DMS114 treated with DMSO at 0.1 percent for 48 hours (cell line): ENCODE measurements around the gene ZNF410.
"Not testable (repeated sequence)": the region's sequence is repeated elsewhere in the genome, so short reads cannot be mapped to it uniquely, and the experiment has no call there.

Experiments
- DNase-seq: peaks from one replicate; lab custom pipeline; 2025; ENCODE audit not compliant: unreplicated experiment; lab: John Stamatoyannopoulos, UW

Gene ZNF410

DNA sequence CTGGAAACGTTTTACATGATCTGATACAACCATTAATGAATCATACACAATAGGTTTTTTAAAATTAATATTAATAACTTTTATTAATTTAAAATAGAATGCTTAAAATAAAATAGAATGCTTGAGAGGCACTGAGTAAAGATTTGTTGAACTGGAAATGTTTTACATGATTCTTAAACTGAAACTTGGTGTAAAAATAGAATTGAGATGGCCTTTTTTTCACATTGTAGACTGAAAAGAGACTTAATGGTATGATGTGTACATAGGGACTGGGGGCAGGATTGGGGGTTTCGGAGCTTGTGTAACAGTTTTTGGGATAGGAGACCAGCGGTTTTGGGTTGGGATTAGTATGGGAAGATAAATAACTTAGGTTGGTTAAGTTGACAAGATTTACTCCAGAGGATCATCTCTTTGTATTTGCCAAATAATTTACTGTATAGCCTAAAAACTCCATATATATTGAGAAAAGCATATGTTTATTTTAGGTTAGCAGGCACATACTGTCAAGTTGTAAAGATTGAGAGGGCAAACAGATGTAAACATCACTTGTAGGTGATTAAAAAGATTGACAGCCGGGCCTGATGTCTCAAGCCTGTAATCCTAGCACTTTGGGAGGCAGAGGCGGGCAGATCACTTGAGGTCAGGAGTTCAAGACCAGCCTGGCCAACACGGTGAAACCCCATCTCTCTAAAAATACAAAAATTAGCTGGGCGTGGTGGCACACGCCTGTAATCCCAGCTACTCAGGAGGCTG is 2.0 kb upstream of the ZNF410 start:
- no peak for DNase-seq

DNA sequence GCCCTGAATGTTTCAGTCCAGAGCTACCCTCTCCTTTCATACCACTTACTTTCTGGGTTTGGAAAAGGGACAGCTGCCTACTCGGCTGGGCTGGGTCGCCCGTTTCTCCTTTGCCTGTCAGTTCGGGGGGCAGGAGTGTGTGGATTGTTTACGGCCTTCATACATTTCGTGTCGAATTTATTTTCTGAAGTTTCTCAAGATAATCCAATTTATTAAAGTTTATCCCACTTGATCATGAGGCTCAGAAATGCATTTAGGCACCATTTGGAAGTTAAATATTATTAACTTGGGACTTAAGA is 608 bp downstream of the ZNF410 start:
- no peak for DNase-seq

DNA sequence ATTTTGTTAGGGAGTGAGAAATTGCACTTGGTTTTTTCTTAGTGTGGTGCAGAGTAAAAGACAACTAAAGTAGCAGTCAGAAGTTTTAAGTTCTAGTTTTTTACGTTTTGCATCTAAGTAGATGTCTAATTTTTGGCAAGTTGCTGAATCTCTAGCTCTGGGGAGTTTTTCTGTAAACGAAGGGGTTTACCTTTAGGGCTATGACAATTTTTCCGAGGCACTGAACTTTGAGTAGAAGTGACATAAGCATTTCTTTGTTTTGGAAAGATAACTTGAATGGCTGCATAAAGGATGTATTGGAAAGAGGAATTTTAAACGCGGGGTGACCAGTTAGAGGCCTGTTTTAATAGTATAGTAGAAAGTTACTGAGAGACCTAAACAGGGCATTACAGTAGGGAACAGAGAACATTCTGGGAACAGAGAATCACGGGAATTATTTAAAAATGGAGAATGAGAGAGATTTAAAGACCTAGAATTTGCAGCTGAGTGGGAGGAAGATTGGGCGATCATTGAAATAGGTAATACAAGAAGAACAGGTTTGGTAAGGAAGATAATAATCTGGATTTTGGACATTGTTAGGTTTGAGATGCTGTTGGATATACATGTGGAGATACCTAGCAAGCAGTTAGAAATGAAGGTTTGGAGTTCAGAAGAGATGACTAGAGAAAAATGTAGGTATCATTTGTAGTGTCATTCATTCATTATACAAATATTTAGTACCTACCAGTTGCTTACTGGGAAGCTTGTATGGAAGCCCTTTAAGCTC is 1.2 kb downstream of the ZNF410 start:
- no peak for DNase-seq

DNA sequence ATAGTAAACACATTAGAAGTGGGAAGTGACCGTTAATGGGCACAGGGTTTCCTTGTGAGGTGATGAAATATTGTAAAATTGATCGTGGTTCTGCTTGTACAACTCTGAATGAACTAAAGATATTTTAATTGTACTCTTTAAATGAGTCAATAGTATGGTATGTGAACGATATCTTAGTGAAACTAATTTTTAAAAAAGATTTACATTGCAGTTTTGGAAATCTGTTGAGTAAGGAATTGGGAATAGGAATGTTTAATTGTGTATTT is 1.7 kb downstream of the ZNF410 start:
- no peak for DNase-seq

DNA sequence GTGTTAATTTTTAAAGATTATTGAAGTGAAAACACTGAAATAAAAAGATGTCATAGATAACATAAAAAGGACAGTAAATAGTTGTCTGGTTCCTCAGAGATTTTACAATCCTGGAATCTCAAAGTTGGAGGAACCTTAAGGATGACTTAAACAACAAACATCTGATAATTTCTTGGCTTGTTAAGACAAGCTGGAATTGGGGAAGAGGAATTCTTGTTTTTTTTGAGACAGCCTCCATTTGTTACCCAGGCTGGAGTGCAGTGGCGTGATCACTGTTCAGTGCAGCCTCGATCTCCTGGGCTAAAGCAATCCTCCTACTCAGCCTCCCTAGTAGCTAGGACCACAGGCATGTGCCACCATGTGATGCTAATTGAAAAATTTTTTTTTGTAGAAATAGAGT is 2.3 kb downstream of the ZNF410 start:
- DNase-seq, result no peak

DNA sequence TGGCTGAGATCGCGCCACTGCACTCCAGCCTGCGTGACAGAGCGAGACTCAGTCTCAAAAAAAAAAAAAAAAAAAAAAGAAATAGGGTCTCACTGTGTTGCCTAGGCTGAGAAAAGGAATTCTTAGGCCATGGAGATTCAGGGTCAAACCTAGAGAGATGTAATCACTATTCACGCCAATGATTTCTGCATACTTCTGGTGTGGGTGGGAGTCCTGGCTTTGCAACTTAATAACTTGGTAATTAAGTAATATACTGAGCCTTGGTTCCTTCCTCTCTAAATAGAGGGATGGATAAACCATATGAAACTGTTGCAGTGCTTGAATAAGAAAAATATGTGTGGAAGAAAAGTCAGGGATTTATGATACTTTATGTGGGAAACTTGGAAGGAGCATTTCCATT is 2.7 kb downstream of the ZNF410 start:
- no peak for DNase-seq

DNA sequence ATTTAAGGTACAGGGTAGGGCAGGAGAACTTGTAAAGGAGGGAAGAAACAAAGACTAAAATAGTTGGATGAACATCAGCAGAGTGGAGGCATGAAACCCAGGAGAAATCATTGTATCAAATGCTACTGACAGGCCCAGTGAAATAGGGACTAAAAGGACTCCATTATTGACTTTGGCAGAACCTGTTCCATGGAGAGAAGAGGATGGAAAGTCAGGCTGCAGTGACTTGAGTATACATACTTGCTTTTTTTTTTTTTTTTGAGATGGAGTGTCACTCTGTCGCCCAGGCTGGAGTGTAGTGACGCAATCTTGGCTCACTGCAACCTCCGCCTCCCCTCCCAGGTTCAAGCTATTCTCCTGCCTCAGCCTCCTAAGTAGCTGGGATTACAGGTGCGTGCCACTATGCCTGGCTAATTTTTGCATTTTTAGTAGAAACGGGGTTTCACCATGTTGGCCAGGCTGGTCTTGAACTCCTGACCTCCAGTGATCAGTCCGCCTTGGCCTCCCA is 7.6 kb downstream of the ZNF410 start:
- DNase-seq, result not testable (repeated sequence)

DNA sequence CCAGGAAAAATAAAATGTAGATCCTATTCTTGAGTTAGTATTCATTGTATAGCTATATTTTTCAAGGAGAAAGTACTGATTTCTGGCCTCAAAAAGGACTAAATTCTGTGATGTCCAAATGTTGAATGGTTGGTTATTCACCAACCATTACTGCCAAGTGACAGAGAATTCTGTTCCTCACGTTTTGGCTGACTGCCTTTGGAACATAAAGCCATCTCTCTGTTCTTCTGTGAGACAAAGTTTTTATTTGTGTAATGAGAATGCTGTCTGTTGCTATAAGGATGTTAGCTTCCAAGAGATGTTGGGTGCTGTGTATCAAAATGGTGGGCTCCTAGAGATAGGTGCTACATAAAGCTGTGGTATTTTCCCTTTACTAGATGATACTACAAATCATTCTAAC is 9.3 kb downstream of the ZNF410 start:
- DNase-seq, result no peak

DNA sequence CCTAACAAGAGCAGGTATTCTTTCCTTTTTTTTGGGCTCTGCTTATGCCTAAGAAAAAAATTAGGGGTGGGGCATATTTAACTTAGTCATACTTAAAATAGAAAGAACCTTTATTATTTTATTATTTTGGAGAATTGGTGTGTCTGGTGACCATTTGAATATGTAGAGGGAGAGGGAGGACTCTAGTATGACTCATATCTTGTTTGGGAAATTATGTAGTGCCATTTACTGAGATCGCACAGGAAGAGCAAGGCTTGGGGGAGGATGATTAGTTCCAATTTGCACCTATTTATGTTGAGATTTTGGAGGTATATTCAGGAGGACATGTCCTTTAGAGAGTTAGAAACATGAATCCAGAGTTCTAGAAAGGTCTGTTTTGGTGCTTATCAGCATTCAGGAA is 9.9 kb downstream of the ZNF410 start:
- DNase-seq, result no peak

DNA sequence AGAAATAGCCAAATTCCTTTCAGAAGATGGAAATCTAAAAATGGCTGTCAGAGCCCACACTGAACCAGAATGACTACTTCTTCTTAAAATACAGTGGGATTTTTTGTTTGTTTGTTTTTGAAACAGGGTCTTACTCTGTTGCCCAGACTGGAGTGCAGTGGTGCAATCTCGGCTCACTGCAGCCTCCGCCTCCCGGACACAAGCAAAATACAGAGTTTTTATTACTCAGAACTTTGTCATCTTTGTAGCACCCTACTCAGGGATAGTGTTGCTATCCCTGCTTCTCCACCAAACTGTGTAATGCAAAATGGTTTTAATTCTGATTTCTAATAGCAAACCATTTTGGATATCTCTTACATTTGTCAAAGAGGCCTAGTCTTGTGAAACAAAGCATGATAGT is 16.4 kb downstream of the ZNF410 start:
- DNase-seq, result no peak

DNA sequence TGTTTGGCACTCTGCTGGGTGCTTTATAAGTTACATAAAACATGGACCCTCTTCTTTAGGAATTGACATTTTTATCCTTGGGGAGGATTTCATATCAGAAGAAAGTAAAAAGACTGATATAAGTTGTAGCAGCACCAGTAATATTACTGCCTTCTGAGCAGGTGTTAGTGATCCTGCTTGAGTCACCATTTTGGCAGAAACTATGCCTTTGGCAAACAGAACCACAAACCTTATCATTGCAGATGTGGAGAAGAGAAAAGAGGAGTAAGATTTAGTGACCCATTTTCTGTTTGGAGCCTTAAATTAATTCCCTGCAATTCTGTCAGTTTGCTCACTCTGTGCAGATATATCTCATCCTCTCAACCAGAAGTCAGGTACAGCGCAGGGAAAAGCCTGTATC is 23.0 kb downstream of the ZNF410 start:
- no peak for DNase-seq

DNA sequence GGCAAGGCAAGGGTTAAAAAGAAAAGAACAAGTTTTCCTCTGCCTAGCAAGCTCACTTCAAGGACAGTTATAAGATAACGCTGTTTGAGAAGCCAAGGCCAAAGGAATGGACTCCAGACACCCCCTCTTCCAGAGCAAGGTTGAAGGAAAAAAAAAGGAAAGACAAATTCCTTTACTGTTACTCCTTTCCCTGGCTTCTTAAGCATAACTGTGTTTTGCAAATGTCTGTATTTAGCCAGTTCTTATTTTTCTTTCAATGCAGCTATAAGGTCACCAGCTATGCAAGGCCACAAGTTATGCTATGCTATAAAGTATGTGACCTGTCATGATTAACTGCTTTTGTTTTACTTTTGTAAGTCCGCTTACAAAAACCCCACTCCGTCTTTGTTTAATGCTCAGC is 26.6 kb downstream of the ZNF410 start:
- no peak for DNase-seq

DNA sequence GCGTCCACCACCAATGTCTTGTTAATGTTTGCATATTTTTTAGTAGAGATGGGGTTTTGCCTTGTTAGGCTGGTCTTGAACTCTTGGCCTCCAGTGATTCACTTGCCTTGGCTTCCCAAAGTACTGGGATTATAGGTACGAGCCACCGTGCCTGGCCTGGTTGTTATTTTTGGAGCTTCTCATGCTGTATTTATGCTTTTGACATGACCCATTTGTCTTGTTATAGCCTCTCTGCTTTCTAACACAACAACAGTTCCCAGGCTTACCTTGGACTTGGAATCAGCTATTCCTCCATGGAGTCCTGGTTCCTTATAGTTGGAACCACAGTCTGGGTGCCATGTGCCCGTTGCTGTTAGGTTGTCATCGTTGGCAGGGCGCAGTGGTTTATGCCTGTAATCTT is 29.7 kb downstream of the ZNF410 start:
- no peak for DNase-seq

DNA sequence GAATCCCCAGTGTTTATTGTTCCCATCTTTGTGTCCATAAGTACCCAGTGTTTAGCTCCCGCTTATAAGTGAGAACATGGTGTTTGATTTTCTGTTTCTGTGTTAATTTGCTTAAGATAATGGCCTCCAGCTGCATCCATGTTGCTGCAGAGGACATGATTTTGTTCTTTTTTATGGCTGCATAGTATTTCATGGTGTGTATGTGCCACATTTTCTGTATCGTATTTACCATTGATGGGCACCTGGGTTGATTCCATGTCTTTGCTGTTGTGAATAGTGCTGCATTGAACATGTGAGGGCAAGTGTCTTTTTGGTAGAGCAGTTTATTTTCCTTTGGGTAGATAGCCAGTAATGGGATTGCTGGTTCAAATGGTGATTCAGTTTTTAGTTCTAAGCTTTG is 32.8 kb downstream of the ZNF410 start:
- not testable (repeated sequence) for DNase-seq

DNA sequence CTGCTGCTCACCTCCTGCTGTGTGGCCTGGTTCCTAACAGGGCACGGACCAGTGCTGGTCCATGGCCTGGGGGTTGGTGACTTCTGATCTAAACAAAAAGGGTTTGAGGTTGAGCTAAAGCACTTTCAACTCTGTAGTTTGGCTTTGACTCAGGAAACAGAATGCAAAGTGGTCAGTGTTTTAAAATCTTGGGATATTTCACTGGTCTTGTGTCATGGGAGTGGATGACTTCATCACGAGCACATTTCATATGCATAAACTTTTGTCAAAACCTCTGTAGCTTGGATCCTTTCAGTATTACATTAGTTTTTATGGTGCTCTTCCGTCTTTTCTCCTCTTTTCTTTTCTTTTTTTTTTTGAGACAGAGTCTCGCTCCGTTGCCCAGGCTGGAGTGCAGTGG is 37.7 kb downstream of the ZNF410 start:
- DNase-seq, result no peak

DNA sequence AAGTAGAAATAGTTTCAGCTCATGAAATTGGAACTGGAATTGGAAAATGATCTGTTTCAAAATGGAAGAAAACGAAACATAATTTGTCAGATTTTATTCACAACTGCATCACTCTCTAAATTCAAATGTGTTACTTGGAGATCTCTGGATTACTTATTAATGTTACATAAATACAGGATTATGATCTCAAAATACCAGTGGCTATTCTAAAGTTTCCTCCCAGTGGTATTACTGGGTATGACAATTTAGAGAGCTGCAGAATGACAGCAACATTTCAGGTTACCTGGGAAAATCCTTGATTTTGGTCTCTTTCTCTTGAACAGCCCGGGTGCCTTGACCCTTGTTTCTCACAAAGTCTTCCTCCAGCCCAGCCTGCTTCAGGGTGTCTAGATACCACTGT is 49.0 kb downstream of the ZNF410 start:
- no peak for DNase-seq

DNA sequence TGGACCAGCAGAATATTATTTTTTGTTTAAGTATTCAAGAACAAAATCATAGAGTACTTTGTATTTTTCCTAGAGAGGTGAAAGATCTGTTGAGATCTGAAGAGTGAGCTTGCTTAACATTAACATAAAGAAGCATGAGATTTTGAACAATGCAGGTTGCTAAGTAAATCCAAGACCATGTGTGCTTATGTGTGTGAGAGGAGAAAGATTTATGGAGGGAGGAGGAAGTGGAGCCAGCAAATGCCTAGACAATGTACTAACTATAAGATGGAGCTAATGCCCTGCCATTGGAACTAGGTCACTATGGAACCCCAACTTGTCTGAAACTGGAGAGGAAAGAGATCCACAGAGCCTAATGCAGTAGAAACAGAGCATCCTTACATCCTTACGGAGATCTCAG is 49.9 kb downstream of the ZNF410 start:
- DNase-seq, result no peak

DNA sequence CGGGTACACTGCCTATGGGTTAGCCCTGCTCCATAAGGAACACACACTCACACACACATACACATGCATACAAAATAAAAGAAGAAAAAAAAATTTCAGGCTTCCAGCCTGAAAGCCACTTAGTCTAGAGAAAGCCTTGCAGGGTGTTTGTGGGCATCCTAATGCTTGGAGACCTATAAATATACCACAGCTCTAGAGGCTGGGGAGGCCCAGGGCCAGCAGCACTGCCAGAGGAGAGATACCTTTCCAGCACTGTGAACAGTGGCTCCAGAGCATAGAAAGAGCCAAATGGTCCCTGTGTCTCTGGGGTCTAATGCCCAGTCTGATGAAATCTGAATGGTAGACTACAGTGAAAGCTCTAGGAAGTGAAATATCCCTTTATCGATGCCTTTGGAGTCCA is 50.4 kb downstream of the ZNF410 start:
- DNase-seq, result no peak

DNA sequence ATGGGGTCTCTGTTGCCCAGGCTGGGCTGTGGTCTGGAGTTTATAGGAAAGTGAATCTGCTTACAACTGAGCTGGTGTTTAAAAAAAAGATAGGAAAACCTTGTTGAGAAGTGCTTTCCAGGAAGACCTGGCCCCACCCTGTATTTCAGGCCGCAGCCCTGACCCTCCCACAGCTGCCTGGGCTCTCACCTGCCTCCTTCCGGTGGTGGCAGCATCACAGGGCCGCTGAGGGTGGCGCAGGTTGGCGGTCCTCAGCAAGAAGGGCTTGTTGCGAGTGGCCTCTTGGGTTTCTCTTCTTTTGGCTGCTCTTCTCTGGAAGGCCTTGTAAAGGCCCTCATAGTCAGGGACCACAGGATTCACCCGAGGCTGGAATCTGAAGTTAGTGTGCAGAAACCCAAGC is 55.5 kb downstream of the ZNF410 start:
- no peak for DNase-seq

DNA sequence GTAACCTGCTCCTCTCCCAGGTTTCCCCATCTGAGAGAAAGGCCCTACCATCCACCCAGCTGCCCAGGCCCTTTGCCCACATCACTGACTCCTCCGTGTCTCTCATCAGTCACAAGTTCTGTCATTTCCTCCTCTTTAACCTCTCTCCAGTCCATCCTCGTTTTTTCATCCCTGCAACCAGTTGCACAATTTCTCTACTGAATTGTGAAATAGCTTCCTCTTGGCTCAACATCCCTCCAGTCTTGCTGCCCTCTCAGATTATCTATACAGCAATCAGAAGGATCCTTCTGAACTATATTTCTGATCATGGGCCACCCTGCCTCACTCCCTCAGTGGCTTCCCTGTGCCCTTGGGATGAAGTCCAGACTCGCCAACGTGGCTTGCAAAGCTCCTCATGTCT is 56.4 kb downstream of the ZNF410 start:
- no peak for DNase-seq

DNA sequence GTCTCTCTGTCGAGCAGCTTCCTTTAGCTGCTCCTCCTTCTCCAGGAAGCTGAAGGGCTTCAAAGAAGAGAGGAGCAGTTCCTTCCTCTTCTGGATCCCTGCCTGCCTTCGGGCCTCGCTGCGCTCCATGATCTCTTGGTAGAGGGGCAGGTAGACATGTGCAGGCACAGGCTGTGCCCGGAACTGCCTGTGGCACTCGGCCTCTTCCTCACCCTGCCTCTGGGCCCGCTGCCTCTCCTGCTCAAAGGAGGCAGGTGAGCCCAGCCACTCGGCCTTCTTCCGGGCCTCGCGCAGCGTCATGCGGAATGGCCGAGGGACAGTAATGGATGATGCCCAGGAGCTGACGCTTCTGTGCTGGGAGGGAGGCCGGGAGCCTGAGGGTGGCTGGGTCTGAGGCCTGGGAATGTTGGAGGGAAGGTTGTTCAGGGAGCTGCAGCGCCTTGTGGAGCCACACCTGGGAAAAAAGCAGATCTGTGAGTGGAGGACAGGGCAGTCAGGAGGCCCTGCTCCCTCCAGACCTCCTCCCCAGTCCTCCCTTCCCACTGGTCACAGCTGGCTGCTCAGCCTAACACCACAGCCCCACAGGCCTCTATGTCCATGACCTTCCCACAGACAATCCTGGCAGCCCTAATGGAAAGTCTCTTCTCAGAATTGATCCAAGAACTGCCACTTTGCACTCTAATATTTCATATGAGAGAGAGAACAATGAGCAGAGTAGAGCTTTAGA is 57.9 kb downstream of the ZNF410 start:
- DNase-seq, result no peak

DNA sequence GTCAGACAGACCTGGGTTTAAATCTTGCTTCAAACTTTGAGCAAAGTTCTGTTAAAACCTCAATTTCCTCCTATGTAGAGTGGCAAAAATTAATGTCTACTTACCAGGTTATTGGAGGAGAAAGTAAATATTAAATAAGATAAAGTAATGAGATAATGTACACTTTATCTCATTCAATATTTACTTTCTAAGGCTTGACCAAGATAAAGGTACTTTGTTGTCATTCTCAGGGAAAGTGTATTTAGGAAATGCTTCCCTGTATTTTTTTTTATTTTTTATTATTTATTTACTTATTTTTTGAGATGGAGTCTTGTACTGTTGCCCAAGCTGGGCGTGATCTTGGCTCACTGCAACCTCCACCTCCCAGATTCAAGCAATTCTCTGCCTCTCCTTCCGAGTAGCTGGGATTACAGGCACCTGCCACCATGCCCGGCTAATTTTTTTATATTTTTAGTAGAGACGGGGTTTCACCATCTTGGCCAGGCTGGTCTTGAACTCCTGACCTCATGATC is 58.6 kb downstream of the ZNF410 start:
- DNase-seq, result no peak
